ENCODE measurements around the gene PHF14. TPM values are rescaled to one million over a fixed set of nuclear protein-coding genes. Genes with fewer than 3 reads are reported as not detected.

The PHF14 gene
- polyA plus RNA-seq, 3 donors: 4.8 to 7.4 (median 5.4) TPM

DNA sequence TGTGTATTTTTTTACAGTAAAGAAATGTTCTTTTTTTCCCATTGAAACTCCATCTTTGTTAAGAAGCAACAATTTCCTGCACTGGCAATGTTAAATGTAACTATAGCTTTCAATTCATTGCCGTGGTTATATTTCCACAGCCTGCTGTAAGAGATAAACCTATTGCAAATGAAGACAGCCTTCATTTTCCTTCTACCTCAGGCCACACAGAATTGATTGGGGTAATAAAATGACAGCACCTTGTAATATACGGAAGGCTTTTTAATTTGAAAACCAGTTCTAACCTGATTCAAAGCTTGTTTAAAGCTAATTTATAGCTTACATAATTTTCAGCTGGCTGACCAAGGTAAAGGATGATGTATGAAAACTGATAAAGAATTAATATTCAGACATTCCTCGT lies 161.9 kb downstream of the PHF14 start:
- H3K9me3 ChIP-seq (replicated peaks in 1 of 2; ENCODE audit: control insufficient read depth in 1 of 2, insufficient read depth in 1 of 2, low read length in 2 of 2): no peaks in the 10 kb centered on the region
- peaks cover 2 to 12% of the 10 kb centered on the region in 2 donors for H3K36me3 ChIP-seq (replicated peaks in 1 of 2; ENCODE audit: control insufficient read depth in 1 of 2, insufficient read depth in 2 of 2, low read length in 2 of 2)
- no peak overlapping the region for H3K4me3 Mint-ChIP-seq
- intact Hi-C loops (cut with micrococcal nuclease): no loop called here
- TF ChIP-seq, protein P1, sequence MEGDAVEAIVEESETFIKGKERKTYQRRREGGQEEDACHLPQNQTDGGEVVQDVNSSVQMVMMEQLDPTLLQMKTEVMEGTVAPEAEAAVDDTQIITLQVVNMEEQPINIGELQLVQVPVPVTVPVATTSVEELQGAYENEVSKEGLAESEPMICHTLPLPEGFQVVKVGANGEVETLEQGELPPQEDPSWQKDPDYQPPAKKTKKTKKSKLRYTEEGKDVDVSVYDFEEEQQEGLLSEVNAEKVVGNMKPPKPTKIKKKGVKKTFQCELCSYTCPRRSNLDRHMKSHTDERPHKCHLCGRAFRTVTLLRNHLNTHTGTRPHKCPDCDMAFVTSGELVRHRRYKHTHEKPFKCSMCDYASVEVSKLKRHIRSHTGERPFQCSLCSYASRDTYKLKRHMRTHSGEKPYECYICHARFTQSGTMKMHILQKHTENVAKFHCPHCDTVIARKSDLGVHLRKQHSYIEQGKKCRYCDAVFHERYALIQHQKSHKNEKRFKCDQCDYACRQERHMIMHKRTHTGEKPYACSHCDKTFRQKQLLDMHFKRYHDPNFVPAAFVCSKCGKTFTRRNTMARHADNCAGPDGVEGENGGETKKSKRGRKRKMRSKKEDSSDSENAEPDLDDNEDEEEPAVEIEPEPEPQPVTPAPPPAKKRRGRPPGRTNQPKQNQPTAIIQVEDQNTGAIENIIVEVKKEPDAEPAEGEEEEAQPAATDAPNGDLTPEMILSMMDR (IDR thresholded peaks at IDR 0.05): no peak
- H3K27me3 ChIP-seq (ENCODE audit: control insufficient read depth in 2 of 2, insufficient read depth in 2 of 2, low read length in 2 of 2): no peaks in the 10 kb centered on the region
- no peaks in the 10 kb centered on the region for H3K4me1 ChIP-seq (ENCODE audit: control insufficient read depth in 1 of 2, insufficient read depth in 2 of 2, low read length in 2 of 2)
- no peaks in the 10 kb centered on the region for H3K9me3 Mint-ChIP-seq
- no CpG with 5 or more reads among the region's 3 CpGs for WGBS (ENCODE audit: insufficient coverage)
- H3K27ac Mint-ChIP-seq: no peak overlapping the region
- no peak overlapping the region for H3K4me2 ChIP-seq (replicated peaks; ENCODE audit: extremely low read depth, low read length, poor library complexity, severe bottlenecking)
- H3K27me3 Mint-ChIP-seq (ENCODE audit: low read depth in 3 of 3): no peaks in the 10 kb centered on the region
- H3K79me2 ChIP-seq (ENCODE audit: insufficient read depth, low read length): no peaks in the 10 kb centered on the region
- DNase-seq: no peak
- H3K27ac ChIP-seq (ENCODE audit: low read depth in 1 of 2, low read length in 2 of 2): no peak overlapping the region
- H3K9ac ChIP-seq (ENCODE audit: insufficient read depth, low read length, poor library complexity, severe bottlenecking): no peak overlapping the region
- peaks cover 4 to 13% of the 10 kb centered on the region in 2 donors for H3K36me3 Mint-ChIP-seq
- H3K4me1 Mint-ChIP-seq: no peaks in the 10 kb centered on the region
- no peaks in the 10 kb centered on the region for H4K20me1 ChIP-seq (ENCODE audit: insufficient read depth, low read length)
- no peak overlapping the region for H3K4me3 ChIP-seq (replicated peaks in 1 of 3; ENCODE audit: low read depth in 2 of 3, low read length in 3 of 3)
- H2AFZ ChIP-seq (ENCODE audit: insufficient read depth, low read depth, low read length, poor library complexity, severe bottlenecking): no peak overlapping the region

DNA sequence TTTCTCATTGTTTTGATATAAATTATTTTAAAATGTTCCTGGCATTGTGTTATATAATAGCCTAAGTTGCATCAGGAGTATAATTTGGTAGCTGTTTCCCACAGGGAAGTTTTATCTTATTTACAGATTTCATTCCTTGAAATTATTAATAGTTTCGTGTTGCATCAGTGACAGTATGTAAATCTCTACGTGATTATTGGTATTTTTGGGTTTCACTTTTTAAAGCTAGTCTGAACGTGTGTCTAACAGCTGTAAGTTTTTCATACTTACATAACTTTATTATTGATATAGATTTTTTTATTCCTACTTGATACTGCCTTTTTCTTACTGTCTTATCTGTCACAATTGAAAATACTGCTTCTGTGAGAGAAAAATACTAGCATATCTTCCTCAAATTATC lies 167.9 kb downstream of the PHF14 start:
- Histone ChIP-seq H3K27ac (ENCODE audit: low read depth in 1 of 2, low read length in 2 of 2) (no peak overlapping the region), H2AFZ (ENCODE audit: insufficient read depth, low read depth, low read length, poor library complexity, severe bottlenecking) (no peak overlapping the region), H3K9me3 (replicated peaks in 1 of 2; ENCODE audit: control insufficient read depth in 1 of 2, insufficient read depth in 1 of 2, low read length in 2 of 2) (no peaks in the 10 kb centered on the region), H3K4me1 (ENCODE audit: control insufficient read depth in 1 of 2, insufficient read depth in 2 of 2, low read length in 2 of 2) (no peaks in the 10 kb centered on the region), H3K4me2 (replicated peaks; ENCODE audit: extremely low read depth, low read length, poor library complexity, severe bottlenecking) (no peak overlapping the region), H4K20me1 (ENCODE audit: insufficient read depth, low read length) (no peaks in the 10 kb centered on the region), H3K4me3 (replicated peaks in 1 of 3; ENCODE audit: low read depth in 2 of 3, low read length in 3 of 3) (no peak overlapping the region), H3K27me3 (ENCODE audit: control insufficient read depth in 2 of 2, insufficient read depth in 2 of 2, low read length in 2 of 2) (no peaks in the 10 kb centered on the region), H3K79me2 (ENCODE audit: insufficient read depth, low read length) (no peaks in the 10 kb centered on the region), H3K36me3 (replicated peaks in 1 of 2; ENCODE audit: control insufficient read depth in 1 of 2, insufficient read depth in 2 of 2, low read length in 2 of 2) (no peaks in the 10 kb centered on the region), H3K9ac (ENCODE audit: insufficient read depth, low read length, poor library complexity, severe bottlenecking) (no peak overlapping the region)
- Mint-ChIP-seq H3K4me3 (no peak overlapping the region), H3K36me3 (peaks cover 6 to 13% of the 10 kb centered on the region in 2 donors), H3K9me3 (no peaks in the 10 kb centered on the region), H3K4me1 (no peaks in the 10 kb centered on the region), H3K27ac (no peak overlapping the region), H3K27me3 (ENCODE audit: low read depth in 3 of 3) (no peaks in the 10 kb centered on the region)
- no peak for DNase-seq
- TF ChIP-seq, protein P1 (IDR thresholded peaks at IDR 0.05): no peak
- WGBS (ENCODE audit: insufficient coverage): no CpG with 5 or more reads among the region's 3 CpGs
- intact Hi-C loops (cut with micrococcal nuclease): no loop called here

All from CD14-positive monocyte (primary cell).